Body of pancreas (tissue), 4 donors: ENCODE data around the gene CAPN8. TPM values are rescaled to one million over a fixed set of nuclear protein-coding genes. Genes with fewer than 3 reads are reported as not detected.

Experiments
- ATAC-seq: fragments of 150-250 bp; one replicate; pipeline ENCODE4 v1.9.1; 2016
- DNase-seq, 4 donors: peaks; one replicate each; pipeline ENCODE4 v3.0.0-alpha.2; 2019
- H3K27ac ChIP-seq, 4 donors: fragments of 200-600 bp; sonication (generic); 1 replicate in 3 of 4; 2 replicates in 1 of 4; pipeline versions ENCODE4 v1.5.1 to v1.6.1; 2016 to 2019; ENCODE audit warnings: mild to moderate bottlenecking in 1 of 4, mixed read lengths in 1 of 4, moderate library complexity in 1 of 4
- H3K27me3 ChIP-seq, 2 donors: fragments of 200-600 bp; sonication (generic); one replicate each; pipeline ENCODE4 v1.6.0; 2016; ENCODE audit warnings: mild to moderate bottlenecking in 1 of 2
- H3K36me3 ChIP-seq, 2 donors: fragments of 200-600 bp; sonication (generic); replicated peaks in 1 of 2; 2 replicates each; pipeline ENCODE4 v1.5.1; 2016; ENCODE audit warnings: low read depth in 2 of 2; ENCODE audit not compliant: insufficient read depth in 1 of 2
- H3K4me1 ChIP-seq: fragments of 200-600 bp; sonication (generic); one replicate; pipeline ENCODE4 v1.6.0; 2016
- H3K4me3 ChIP-seq, 2 donors: fragments of 200-600 bp; sonication (generic); 1 replicate in 1 of 2; 2 replicates in 1 of 2; pipeline ENCODE4 v1.5.1; 2016 to 2019
- H3K9me3 ChIP-seq, 3 donors: fragments of 200-600 bp; sonication (generic); 1 replicate in 2 of 3; 2 replicates in 1 of 3; pipeline ENCODE4 v1.5.1; 2016
- CTCF ChIP-seq, 7 experiments: fragments of 450-650 bp in 4 of 7; fragments of 200-600 bp in 3 of 7; sonication (generic) in 3 of 7; IDR thresholded peaks; one replicate each; pipeline ENCODE4 v1.5.1; 2016 to 2019; ENCODE audit warnings: antibody characterized with exemption in 7 of 7
- POLR2A ChIP-seq, 3 donors: fragments of 450-650 bp; IDR thresholded peaks; one replicate each; pipeline ENCODE4 v1.6.1; 2016; ENCODE audit warnings: antibody characterized with exemption in 3 of 3, mild to moderate bottlenecking in 2 of 3
- WGBS, 2 donors: methylation state at CpG; one replicate each; pipeline ENCODE4 v1.1.5; 2017; 5-methylcytosine and 5-hydroxymethylcytosine counted together
- intact Hi-C: fragments of 100-400 bp; cut with DNase I; formaldehyde crosslinking; loops from one replicate; pipeline ENCODE4 v1.15.1; 2023
- total RNA-seq, 2 donors: library from RNA; depleted of rRNA; stranded (reverse); fragments of >200 nt; gene quantifications; one replicate each; pipeline ENCODE4 v1.1.0, GENCODE V29; 2016

CAPN8 gene
- total RNA-seq, 2 donors from 2014 or later: 43.1 TPM; not detected in 1

GRCh38 chr1:223650465-223650864 is 15.0 kb downstream of the CAPN8 start:
- no peaks in the 10 kb centered on the region for H3K4me1 ChIP-seq
- no peaks in the 10 kb centered on the region for H3K27me3 ChIP-seq
- TF ChIP-seq CTCF (IDR thresholded peaks at IDR 0.05): no peak
- no peak for TF ChIP-seq POLR2A (IDR thresholded peaks at IDR 0.05)
- no peak overlapping the region for H3K27ac ChIP-seq
- H3K4me3 ChIP-seq: no peak overlapping the region
- DNase-seq (no peak), ATAC-seq (no peak)
- WGBS, 2 donors: 79 to 81% methylated on average over 2 of the region's 2 CpGs
- no peaks in the 10 kb centered on the region for H3K9me3 ChIP-seq
- no peaks in the 10 kb centered on the region for H3K36me3 ChIP-seq
- intact Hi-C loops: no loop called here

- no peak for DNase-seq
- H3K27me3 ChIP-seq: no peaks in the 10 kb centered on the region
- ATAC-seq: no peak
- no peak for TF ChIP-seq CTCF (IDR thresholded peaks at IDR 0.05)
- no peak for TF ChIP-seq POLR2A (IDR thresholded peaks at IDR 0.05)
- no peaks in the 10 kb centered on the region for H3K9me3 ChIP-seq
- 0% methylated on average over 1 of the region's 1 CpG for WGBS, 2 donors
- intact Hi-C loops: no loop called here
- no peak overlapping the region for H3K27ac ChIP-seq
- no peaks in the 10 kb centered on the region for H3K4me1 ChIP-seq
- no peak overlapping the region for H3K4me3 ChIP-seq
- H3K36me3 ChIP-seq: no peaks in the 10 kb centered on the region
Measured at GRCh38 chr1:223649222-223649621, 16.3 kb downstream of the CAPN8 start.

GRCh38 chr1:223647249-223647648 is 18.3 kb downstream of the CAPN8 start:
- no peak overlapping the region for H3K4me3 ChIP-seq
- DNase-seq (no peak), ATAC-seq (no peak)
- intact Hi-C loops: no loop called here
- no peaks in the 10 kb centered on the region for H3K9me3 ChIP-seq
- no peaks in the 10 kb centered on the region for H3K27me3 ChIP-seq
- H3K4me1 ChIP-seq: peaks cover 8% of the 10 kb centered on the region
- no peaks in the 10 kb centered on the region for H3K36me3 ChIP-seq
- no peak for TF ChIP-seq CTCF (IDR thresholded peaks at IDR 0.05)
- TF ChIP-seq POLR2A (IDR thresholded peaks at IDR 0.05): no peak
- no peak overlapping the region for H3K27ac ChIP-seq
- WGBS, 2 donors: 85 to 88% methylated on average over 1 of the region's 1 CpG

- WGBS, 2 donors: 40 to 57% methylated on average over 3 of the region's 3 CpGs
- H3K27ac ChIP-seq: peak overlapping the region in 1 of 4 donors; percentile 67
- peaks cover 8% of the 10 kb centered on the region for H3K4me1 ChIP-seq
- DNase-seq (peak in 3 of 4 donors; percentile 23 to 82 (median 53)), ATAC-seq (peak; percentile 60)
- H3K27me3 ChIP-seq: no peaks in the 10 kb centered on the region
- intact Hi-C loops: no loop called here
- H3K36me3 ChIP-seq: no peaks in the 10 kb centered on the region
- no peaks in the 10 kb centered on the region for H3K9me3 ChIP-seq
- H3K4me3 ChIP-seq: no peak overlapping the region
- no peak for TF ChIP-seq POLR2A (IDR thresholded peaks at IDR 0.05)
- TF ChIP-seq CTCF (IDR thresholded peaks at IDR 0.05): no peak
Measured at GRCh38 chr1:223645903-223646302, 19.6 kb downstream of the CAPN8 start.

GRCh38 chr1:223642237-223642636 is 23.3 kb downstream of the CAPN8 start:
- intact Hi-C loops: no loop called here
- Histone ChIP-seq H3K27me3 (no peaks in the 10 kb centered on the region), H3K4me3 (no peak overlapping the region), H3K4me1 (peaks cover 8% of the 10 kb centered on the region), H3K9me3 (no peaks in the 10 kb centered on the region), H3K27ac (no peak overlapping the region), H3K36me3 (no peaks in the 10 kb centered on the region)
- no peak for ATAC-seq
- DNase-seq: no peak
- 63 to 71% methylated on average over 7 of the region's 7 CpGs for WGBS, 2 donors
- no peak for TF ChIP-seq POLR2A (IDR thresholded peaks at IDR 0.05)
- TF ChIP-seq CTCF (IDR thresholded peaks at IDR 0.05): no peak
